ENCODE measurements around the gene RALGAPA1.

The RALGAPA1 gene

GRCh38 chr14:35682802-35683201, 126.3 kb downstream of the RALGAPA1 start:
- intact Hi-C loops (cut with DNase I; ENCODE audit: low total_unique reads), result no loop called here
- Histone ChIP-seq H3K36me3 (peaks cover 35 to 43% (median 43%) of the 10 kb centered on the region in 3 donors), H3K4me3 (no peak overlapping the region), H3K9me3 (no peaks in the 10 kb centered on the region), H3K27ac (no peak overlapping the region), H3K4me1 (no peaks in the 10 kb centered on the region), H3K27me3 (no peaks in the 10 kb centered on the region)
- no peak for TF ChIP-seq CTCF (IDR thresholded peaks at IDR 0.05)
- no peak for DNase-seq

GRCh38 chr14:35678403-35679028, 130.6 kb downstream of the RALGAPA1 start:
- Histone ChIP-seq H3K4me1 (no peaks in the 10 kb centered on the region), H3K4me3 (no peak overlapping the region), H3K27me3 (no peaks in the 10 kb centered on the region), H3K36me3 (peaks cover 59 to 64% (median 61%) of the 10 kb centered on the region in 3 donors), H3K27ac (no peak overlapping the region), H3K9me3 (no peaks in the 10 kb centered on the region)
- no peak for TF ChIP-seq CTCF (IDR thresholded peaks at IDR 0.05)
- intact Hi-C loops (cut with DNase I; ENCODE audit: low total_unique reads), result no loop called here
- no peak for DNase-seq

GRCh38 chr14:35669782-35670181, 139.3 kb downstream of the RALGAPA1 start:
- DNase-seq, result no peak
- Histone ChIP-seq H3K4me1 (no peaks in the 10 kb centered on the region), H3K9me3 (no peaks in the 10 kb centered on the region), H3K27me3 (no peaks in the 10 kb centered on the region), H3K27ac (no peak overlapping the region), H3K4me3 (no peak overlapping the region), H3K36me3 (peaks cover 50 to 65% (median 53%) of the 10 kb centered on the region in 3 donors)
- TF ChIP-seq CTCF (IDR thresholded peaks at IDR 0.05), result no peak
- intact Hi-C loops (cut with DNase I; ENCODE audit: low total_unique reads), result no loop called here

GRCh38 chr14:35666429-35667043, 142.6 kb downstream of the RALGAPA1 start:
- no peak for TF ChIP-seq CTCF (IDR thresholded peaks at IDR 0.05)
- no peak for DNase-seq
- no peaks in the 10 kb centered on the region for H3K4me1 ChIP-seq
- H3K27ac ChIP-seq, result no peak overlapping the region
- H3K36me3 ChIP-seq, result peaks cover 41 to 58% (median 53%) of the 10 kb centered on the region in 3 donors
- no peaks in the 10 kb centered on the region for H3K9me3 ChIP-seq
- intact Hi-C loops (cut with DNase I; ENCODE audit: low total_unique reads), result no loop called here
- no peak overlapping the region for H3K4me3 ChIP-seq
- no peaks in the 10 kb centered on the region for H3K27me3 ChIP-seq

GRCh38 chr14:35661875-35662274, 147.2 kb downstream of the RALGAPA1 start:
- intact Hi-C loops (cut with DNase I; ENCODE audit: low total_unique reads), result no loop called here
- H3K27ac ChIP-seq, result no peak overlapping the region
- H3K9me3 ChIP-seq, result no peaks in the 10 kb centered on the region
- no peaks in the 10 kb centered on the region for H3K4me1 ChIP-seq
- H3K4me3 ChIP-seq, result no peak overlapping the region
- no peak for DNase-seq
- H3K36me3 ChIP-seq, result peaks cover 17 to 38% (median 26%) of the 10 kb centered on the region in 3 donors
- H3K27me3 ChIP-seq, result no peaks in the 10 kb centered on the region
- no peak for TF ChIP-seq CTCF (IDR thresholded peaks at IDR 0.05)

Data from tibial artery (tissue), 4 donors.